Endothelial cell of umbilical vein (primary cell): ENCODE results near the gene MEF2D. TPM values are rescaled to one million over a fixed set of nuclear protein-coding genes. Genes with fewer than 3 reads are reported as not detected.

Experiments
- BruUV-seq: library from RNA; stranded (reverse); fragments of 400-500 nt; replicated peaks from 2 replicates; lab custom pipeline; 2021; lab: Mats Ljungman, UMichigan
- CTCF ChIA-PET: fragments of 300-600, 350-600 bp; sonication (Branson Sonifier 250); formaldehyde crosslinking; loops from one replicate; lab custom pipeline; 2021; ENCODE audit warnings: antibody characterized with exemption, inconsistent platforms; lab: Charles Lee
- POLR2A ChIA-PET: fragments of 300-600, 350-600 bp; sonication (Branson Sonifier 250); formaldehyde crosslinking; loops from one replicate; lab custom pipeline; 2021; ENCODE audit warnings: antibody characterized with exemption, inconsistent platforms; lab: Charles Lee
- DNase-seq: peaks from one replicate; pipeline ENCODE4 v3.0.0-alpha.2; 2011; ENCODE audit warnings: low read depth, low spot score
- FAIRE-seq: peaks from 2 replicates; lab custom pipeline; 2011; peaks lifted over from hg19 to GRCh38; lab: Jason Lieb, UNC
- H2AFZ ChIP-seq: 2 replicates; pipeline ENCODE4 v1.6.0; 2012; ENCODE audit warnings: low read depth, low read length, control low read depth, inconsistent platforms
- H3K27ac ChIP-seq: 2 replicates; pipeline ENCODE4 v1.5.1; 2011; ENCODE audit warnings: low read depth, mild to moderate bottlenecking, control low read depth, low read length, moderate library complexity; ENCODE audit not compliant: insufficient read depth
- H3K27me3 ChIP-seq, 2 experiments: 2 replicates each; pipeline versions ENCODE4 v1.6.0 to v1.6.1; 2011; ENCODE audit warnings: low read length in 2 of 2, mixed read lengths in 1 of 2; ENCODE audit not compliant: control insufficient read depth in 2 of 2, insufficient read depth in 2 of 2
- H3K36me3 ChIP-seq, 2 experiments: 2 replicates in 1 of 2; 3 replicates in 1 of 2; pipeline ENCODE4 v1.5.1; 2011; ENCODE audit warnings: low read length in 2 of 2, mild to moderate bottlenecking in 1 of 2, moderate library complexity in 1 of 2; ENCODE audit not compliant: control insufficient read depth in 2 of 2, insufficient read depth in 2 of 2; ENCODE audit errors: extremely low read depth in 1 of 2
- H3K4me1 ChIP-seq: 3 replicates; pipeline ENCODE4 v1.5.1; 2011; ENCODE audit warnings: mild to moderate bottlenecking, low read length; ENCODE audit not compliant: control insufficient read depth, insufficient read depth; ENCODE audit errors: extremely low read depth
- H3K4me2 ChIP-seq: 2 replicates; pipeline ENCODE4 v1.6.1; 2011; ENCODE audit warnings: low read length, control low read depth, mixed read lengths; ENCODE audit not compliant: insufficient read depth
- H3K4me3 ChIP-seq, 3 experiments: fragments of 200-600 bp in 1 of 3; sonication (generic), shearing (Covaris generic) in 1 of 3; replicated peaks in 1 of 3; 2 replicates each; pipeline ENCODE4 v1.5.1; 2011 to 2016; ENCODE audit warnings: control low read depth in 3 of 3, low read length in 3 of 3, mild to moderate bottlenecking in 2 of 3, inconsistent platforms in 1 of 3, low read depth in 1 of 3, moderate library complexity in 1 of 3; ENCODE audit not compliant: insufficient read depth in 1 of 3
- H3K79me2 ChIP-seq: 2 replicates; pipeline ENCODE4 v1.6.0; 2012; ENCODE audit warnings: low read length, inconsistent platforms; ENCODE audit not compliant: control insufficient read depth, insufficient read depth
- H3K9ac ChIP-seq: replicated peaks from 2 replicates; pipeline ENCODE3; 2011; ENCODE audit warnings: low read length, control low read depth; ENCODE audit not compliant: insufficient read depth; ENCODE audit errors: extremely low read depth
- H3K9me1 ChIP-seq: replicated peaks from 3 replicates; pipeline ENCODE4 v1.6.0; 2011; ENCODE audit warnings: mild to moderate bottlenecking, low read length; ENCODE audit not compliant: control insufficient read depth, insufficient read depth; ENCODE audit errors: extremely low read depth
- H3K9me3 ChIP-seq: replicated peaks from 2 replicates; pipeline ENCODE4 v1.5.1; 2012; ENCODE audit warnings: low read length, inconsistent platforms; ENCODE audit not compliant: control insufficient read depth, insufficient read depth
- H4K20me1 ChIP-seq: replicated peaks from 2 replicates; pipeline ENCODE3; 2011; ENCODE audit warnings: mild to moderate bottlenecking, low read length; ENCODE audit not compliant: control insufficient read depth, insufficient read depth; ENCODE audit errors: extremely low read depth
- EZH2 ChIP-seq: IDR thresholded peaks from 2 replicates; pipeline ENCODE4 v1.6.1; 2012; ENCODE audit warnings: borderline replicate concordance, low read depth, mild to moderate bottlenecking, moderate library complexity, low read length, inconsistent platforms; ENCODE audit not compliant: severe bottlenecking
- FOS ChIP-seq: IDR thresholded peaks from 2 replicates; pipeline ENCODE4 v1.6.1; 2011; ENCODE audit warnings: mild to moderate bottlenecking, low read length, moderate library complexity, borderline replicate concordance; ENCODE audit not compliant: insufficient read depth
- GATA2 ChIP-seq: IDR thresholded peaks from 2 replicates; pipeline ENCODE4 v1.7.0; 2011; ENCODE audit warnings: low read depth, mild to moderate bottlenecking, moderate library complexity, mixed read lengths, low read length; ENCODE audit not compliant: insufficient read length, insufficient read depth
- JUN ChIP-seq: IDR thresholded peaks from 2 replicates; pipeline ENCODE4 v1.6.1; 2011; ENCODE audit warnings: borderline replicate concordance, low read depth; ENCODE audit not compliant: insufficient read length, insufficient read depth
- MAX ChIP-seq: IDR thresholded peaks from 2 replicates; pipeline ENCODE4 v1.6.1; 2011; ENCODE audit not compliant: insufficient read depth, insufficient read length
- MYC ChIP-seq: IDR thresholded peaks from one replicate; pipeline ENCODE4 v1.6.1; 2011; ENCODE audit warnings: mild to moderate bottlenecking, low read depth, low read length
- POLR2A ChIP-seq: IDR thresholded peaks from 2 replicates; pipeline ENCODE4 v1.6.1; 2012; ENCODE audit warnings: low read depth, mild to moderate bottlenecking, control low read depth, low read length
- POLR2AphosphoS5 ChIP-seq: IDR thresholded peaks from 2 replicates; pipeline ENCODE4 v1.6.1; 2012; ENCODE audit warnings: low read depth, mild to moderate bottlenecking, control low read depth, low read length, moderate library complexity; ENCODE audit not compliant: insufficient read depth
- dilution Hi-C: fragments of 300-500 bp; cut with MboI; formaldehyde crosslinking; loops from one replicate; pipeline ENCODE4 v1.15.0; 2019; ENCODE audit warnings: low sequenced_read_pairs; ENCODE audit not compliant: extremely low pct_ligation_motif_present
- intact Hi-C: fragments of 100-400 bp; cut with micrococcal nuclease; formaldehyde crosslinking; loops from one replicate; pipeline ENCODE4 v1.10.0; 2022
- polyA plus RNA-seq, 4 experiments: library from polyadenylated mRNA; depleted of rRNA in 3 of 4; stranded (reverse) in 3 of 4; unstranded in 1 of 4; fragments of >200 nt; gene quantifications; 2 replicates each; pipeline versions ENCODE4 v1.2.1 to v1.2.3, GENCODE V29; 2011 to 2012; ENCODE audit warnings: missing spikeins in 1 of 4
- total RNA-seq: library from RNA; stranded (reverse); gene quantifications from 2 replicates; pipeline ENCODE4 v1.2.3, GENCODE V29; 2021
- TF ChIP-seq, protein P1 (sequence below), 2 donors: IDR thresholded peaks; 1 replicate in 1 of 2; 2 replicates in 1 of 2; pipeline ENCODE4 v1.5.1; 2011; ENCODE audit warnings: low read length in 2 of 2, mild to moderate bottlenecking in 2 of 2, moderate library complexity in 2 of 2, control low read depth in 1 of 2, inconsistent platforms in 1 of 2, low read depth in 1 of 2; ENCODE audit not compliant: insufficient read depth in 1 of 2; ENCODE audit errors: extremely low read depth in 1 of 2

Gene MEF2D
- total and polyA plus RNA-seq, 2 donors (not counting 3 experiments of a cell fraction or from before 2014, with no cell fraction given), result 45.4 to 52.2 TPM

DNA sequence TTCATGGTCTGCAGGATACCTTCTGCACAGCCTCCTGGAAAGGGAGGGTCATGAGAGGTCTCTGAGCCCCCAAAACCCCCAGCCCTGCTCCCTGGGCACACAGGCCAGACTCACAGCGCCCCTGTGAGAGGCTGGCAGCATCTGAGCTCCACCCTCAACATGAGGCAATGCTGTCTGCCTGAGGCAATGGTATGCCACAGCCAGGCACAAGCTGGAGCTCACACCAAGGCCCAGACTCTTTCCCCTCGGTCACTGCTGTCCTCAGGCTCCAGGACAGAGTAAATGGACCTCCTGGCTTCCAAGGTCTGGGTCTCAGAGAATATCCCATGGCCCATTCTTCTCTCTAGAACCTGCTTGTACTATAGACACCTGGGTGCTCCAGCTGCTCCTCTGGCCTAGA, 17.2 kb downstream of the MEF2D start:
- Histone ChIP-seq H3K9me3 (no peaks in the 10 kb centered on the region), H3K9ac (no peak overlapping the region), H3K27ac (no peak overlapping the region), H4K20me1 (peaks cover 3% of the 10 kb centered on the region), H3K4me1 (no peaks in the 10 kb centered on the region), H2AFZ (no peak overlapping the region), H3K27me3 (no peaks in the 10 kb centered on the region), H3K79me2 (peaks cover 44% of the 10 kb centered on the region), H3K36me3 (peaks cover 13 to 35% of the 10 kb centered on the region in 2 experiments), H3K9me1 (no peaks in the 10 kb centered on the region), H3K4me3 (no peak overlapping the region), H3K4me2 (no peak overlapping the region)
- no TSS peak for BruUV-seq
- FAIRE-seq, result no peak
- POLR2A ChIA-PET, result interaction anchor here (0.8 kb wide), 1 partner anchor 17 kb away, joined by 3 read pairs; the partner anchor contains the start of gene MEF2D
- dilution Hi-C loops, result no loop called here
- CTCF ChIA-PET, result interaction anchor here (1.3 to 2.1 kb wide), 5 partner anchors 9 to 125 kb away, joined by 3 to 5 read pairs (median 3); no protein-coding TSS in a partner anchor
- TF ChIP-seq FOS, result no peak
- TF ChIP-seq POLR2AphosphoS5, result no peak
- no peak for TF ChIP-seq EZH2
- TF ChIP-seq GATA2, result no peak
- no peak for TF ChIP-seq JUN
- no peak for TF ChIP-seq MYC
- TF ChIP-seq, protein P1, sequence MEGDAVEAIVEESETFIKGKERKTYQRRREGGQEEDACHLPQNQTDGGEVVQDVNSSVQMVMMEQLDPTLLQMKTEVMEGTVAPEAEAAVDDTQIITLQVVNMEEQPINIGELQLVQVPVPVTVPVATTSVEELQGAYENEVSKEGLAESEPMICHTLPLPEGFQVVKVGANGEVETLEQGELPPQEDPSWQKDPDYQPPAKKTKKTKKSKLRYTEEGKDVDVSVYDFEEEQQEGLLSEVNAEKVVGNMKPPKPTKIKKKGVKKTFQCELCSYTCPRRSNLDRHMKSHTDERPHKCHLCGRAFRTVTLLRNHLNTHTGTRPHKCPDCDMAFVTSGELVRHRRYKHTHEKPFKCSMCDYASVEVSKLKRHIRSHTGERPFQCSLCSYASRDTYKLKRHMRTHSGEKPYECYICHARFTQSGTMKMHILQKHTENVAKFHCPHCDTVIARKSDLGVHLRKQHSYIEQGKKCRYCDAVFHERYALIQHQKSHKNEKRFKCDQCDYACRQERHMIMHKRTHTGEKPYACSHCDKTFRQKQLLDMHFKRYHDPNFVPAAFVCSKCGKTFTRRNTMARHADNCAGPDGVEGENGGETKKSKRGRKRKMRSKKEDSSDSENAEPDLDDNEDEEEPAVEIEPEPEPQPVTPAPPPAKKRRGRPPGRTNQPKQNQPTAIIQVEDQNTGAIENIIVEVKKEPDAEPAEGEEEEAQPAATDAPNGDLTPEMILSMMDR (IDR thresholded peaks at IDR 0.05; ENCODE audit: extremely low read depth in 1 of 2, insufficient read depth in 1 of 2, low read depth in 1 of 2, low read length in 2 of 2), result no peak
- TF ChIP-seq POLR2A, result no peak
- no peak for TF ChIP-seq MAX
- intact Hi-C loops, result loop anchor here (5.0 kb wide), 1 partner anchor 44 kb away; no protein-coding TSS in a partner anchor
- DNase-seq, result no peak
